NCI-H146 treated with DMSO at 0.1 percent for 48 hours (cell line): ENCODE measurements around the gene PAMR1.
"Not testable (repeated sequence)": the region's sequence is repeated elsewhere in the genome, so short reads cannot be mapped to it uniquely, and the experiment has no call there.

ENCODE experiments used
- DNase-seq: peaks from one replicate; lab custom pipeline; 2025; ENCODE audit not compliant: unreplicated experiment; lab: John Stamatoyannopoulos, UW

PAMR1 gene

DNA sequence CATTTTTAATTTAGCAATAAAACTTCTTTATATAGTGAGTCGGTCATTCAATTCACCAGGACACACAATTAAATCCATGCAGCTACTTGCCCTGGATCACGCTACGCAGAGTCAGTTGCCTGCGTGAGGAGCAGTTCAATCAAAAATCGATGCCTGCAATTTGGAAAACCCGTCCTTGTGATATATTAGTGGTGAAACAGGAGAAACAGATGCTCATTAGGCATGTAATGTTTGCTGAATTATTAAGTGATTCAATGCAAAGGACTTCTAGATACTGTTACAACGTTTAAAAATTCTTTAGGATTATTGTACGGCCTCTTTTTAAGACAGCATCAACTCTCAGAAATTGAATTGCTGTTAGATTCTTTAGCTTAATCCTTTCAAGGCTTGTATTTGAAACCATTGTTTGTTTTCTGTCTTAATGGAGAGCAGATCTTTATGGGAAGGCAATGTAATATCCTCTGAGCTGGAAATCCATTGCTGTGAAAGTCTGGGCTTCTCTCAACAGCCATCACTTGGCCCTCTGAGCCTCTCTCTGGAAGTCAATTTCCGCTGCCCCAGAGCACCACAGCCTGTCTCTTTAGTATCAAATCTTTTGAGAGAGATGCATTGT is 20.1 kb upstream of the PAMR1 start:
- no peak for DNase-seq

DNA sequence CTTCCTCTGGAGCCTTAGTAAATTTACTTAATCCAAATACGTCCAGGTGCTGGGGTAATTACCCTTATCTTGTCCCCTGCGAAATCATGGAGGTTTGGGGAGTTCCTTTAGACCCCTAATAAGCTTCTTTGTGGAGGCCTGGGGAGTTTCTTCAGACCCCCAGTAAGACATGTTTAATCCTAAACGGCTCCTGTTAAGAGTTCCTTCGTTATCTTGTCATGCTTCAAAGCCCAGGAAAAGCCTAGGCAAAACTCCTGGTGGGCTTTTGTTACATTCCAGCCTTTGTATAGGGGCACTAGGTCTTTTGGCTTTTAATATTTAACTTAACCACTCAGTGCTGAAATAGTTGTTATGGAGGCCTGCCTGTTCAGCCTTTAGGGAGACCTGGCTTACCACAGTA is 18.1 kb upstream of the PAMR1 start:
- no peak for DNase-seq

DNA sequence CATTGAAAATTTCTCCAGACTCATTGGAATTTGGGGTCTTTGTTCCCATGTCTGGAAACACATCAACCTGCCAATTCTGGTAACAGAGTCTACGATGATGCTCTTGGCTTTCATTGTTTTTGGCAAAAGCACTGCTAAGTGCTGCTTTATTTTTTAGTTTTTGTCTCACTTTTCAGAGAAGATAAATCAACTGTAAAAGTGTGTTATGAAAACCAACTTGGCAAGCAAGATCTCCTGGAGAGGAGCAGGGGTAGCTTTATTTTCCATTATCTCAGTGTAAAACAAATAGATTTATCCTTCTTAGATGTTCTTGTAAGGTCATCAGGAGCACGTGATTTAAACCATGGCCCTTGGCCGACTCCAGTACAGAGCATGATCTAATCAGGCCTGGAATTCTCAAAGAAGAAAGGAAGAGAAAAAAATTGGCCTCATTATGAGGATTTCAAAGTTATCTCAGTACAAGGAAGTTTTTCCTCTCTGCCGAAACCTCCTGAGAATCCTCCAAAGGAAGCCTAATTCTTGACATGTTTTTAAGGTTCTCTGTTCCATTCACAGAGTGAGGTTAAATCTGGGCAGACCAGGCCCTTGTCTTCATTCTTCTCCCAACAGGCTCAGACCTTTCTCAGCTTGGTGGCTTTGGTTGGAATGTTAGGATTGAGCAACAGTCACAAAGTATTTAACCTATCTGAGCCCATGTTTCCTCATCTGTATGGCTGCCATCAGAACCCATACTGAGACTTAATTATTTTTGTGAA is 16.4 kb upstream of the PAMR1 start:
- no peak for DNase-seq

DNA sequence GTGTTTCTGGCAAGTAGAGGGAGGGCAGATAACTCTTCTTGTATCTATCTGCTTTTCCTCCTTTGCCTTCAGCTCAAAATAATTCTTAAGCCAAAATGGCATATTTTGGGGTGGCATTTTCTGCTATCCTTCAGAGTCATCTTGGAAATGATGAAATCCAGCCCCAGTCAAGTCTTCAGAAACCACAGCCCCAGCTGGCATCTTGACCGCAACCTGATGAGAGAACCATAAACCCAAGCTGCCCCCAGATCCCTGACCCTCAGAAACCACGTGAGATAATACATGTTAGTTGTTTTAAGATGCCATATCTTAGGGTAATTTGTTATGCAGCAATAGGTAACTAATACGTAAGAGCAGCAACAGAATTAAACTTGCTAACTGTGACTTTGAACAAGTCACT is 15.1 kb upstream of the PAMR1 start:
- DNase-seq: no peak

DNA sequence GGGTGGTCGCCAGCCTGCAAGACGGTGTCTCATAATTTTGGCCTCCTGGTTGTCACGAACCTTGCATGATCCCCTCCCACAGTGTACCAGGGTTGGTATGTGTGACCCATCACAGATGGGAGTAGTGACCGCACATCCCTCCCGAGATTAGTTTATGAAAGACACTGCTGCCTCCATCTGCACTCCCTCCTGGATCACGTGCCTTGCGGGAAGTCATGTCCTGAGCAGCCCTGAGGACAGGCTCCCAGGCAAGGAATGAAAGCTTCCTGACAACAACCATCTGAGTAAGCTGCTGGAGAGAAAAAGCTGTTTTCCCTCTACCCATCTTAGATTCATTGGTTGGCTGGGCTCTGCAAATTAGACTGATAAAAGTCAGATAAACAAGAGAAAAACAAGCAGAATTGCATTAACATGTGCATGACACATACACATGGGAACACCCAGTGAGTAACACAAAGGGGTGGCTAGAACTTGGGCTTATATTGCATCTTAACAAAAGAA is 14.4 kb upstream of the PAMR1 start:
- DNase-seq: no peak

DNA sequence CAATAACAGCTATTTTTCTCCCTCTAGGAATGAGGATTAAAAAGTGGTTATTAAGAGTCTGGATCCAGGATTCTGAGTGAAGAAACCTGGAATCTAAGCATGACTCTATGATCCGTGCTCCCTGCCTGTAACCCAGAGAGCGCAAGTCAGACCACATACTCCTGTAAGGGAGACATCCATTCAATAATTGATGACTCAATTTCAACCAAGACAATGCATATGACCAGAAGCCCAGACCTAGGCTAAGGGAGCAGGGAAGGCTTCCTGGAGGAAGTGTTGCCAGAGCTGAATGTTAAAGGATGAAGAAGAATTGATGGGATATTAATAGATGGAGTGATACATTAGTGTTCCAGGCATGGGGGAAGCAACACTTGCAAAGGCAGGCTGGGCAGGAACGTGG is 13.8 kb upstream of the PAMR1 start:
- DNase-seq: no peak

DNA sequence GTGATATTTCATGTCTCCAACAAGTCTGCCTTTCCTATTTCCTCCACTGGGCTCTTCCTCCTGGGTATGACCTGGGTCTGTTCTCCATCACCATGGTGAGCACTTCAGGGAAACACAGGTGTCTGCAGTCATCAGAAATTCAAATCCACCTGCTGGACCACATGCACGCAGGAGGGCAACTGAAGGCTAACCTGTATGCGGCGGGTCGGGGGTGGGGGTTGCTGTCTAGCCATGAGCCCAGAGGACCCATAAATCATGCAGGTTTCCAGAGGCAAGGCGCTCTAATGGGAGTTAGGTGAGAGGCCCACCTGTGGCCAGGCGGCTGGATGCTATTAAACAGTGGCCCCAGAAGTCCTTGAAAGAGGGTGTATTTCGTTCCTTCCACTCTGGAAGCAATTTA is 11.1 kb upstream of the PAMR1 start:
- DNase-seq: no peak

DNA sequence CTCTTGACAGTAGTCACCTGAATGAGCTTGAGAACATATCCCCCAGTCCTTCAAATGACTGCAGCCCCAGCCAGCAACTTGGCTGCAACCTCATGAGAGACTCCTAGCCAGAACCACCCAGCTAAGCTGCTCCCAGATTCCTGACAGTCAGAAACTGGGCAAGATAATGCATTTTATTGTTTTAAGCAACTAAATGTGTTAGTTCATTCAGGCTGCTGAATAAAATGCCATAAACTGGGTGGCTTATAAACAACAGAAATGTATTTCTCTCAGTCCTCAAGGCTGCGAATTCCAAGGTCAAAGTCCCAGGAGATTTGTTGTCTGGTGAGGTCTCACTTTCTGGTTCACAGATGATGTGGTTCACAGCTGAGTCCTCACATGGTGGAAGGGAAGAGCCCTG is 5.8 kb upstream of the PAMR1 start:
- DNase-seq: no peak

DNA sequence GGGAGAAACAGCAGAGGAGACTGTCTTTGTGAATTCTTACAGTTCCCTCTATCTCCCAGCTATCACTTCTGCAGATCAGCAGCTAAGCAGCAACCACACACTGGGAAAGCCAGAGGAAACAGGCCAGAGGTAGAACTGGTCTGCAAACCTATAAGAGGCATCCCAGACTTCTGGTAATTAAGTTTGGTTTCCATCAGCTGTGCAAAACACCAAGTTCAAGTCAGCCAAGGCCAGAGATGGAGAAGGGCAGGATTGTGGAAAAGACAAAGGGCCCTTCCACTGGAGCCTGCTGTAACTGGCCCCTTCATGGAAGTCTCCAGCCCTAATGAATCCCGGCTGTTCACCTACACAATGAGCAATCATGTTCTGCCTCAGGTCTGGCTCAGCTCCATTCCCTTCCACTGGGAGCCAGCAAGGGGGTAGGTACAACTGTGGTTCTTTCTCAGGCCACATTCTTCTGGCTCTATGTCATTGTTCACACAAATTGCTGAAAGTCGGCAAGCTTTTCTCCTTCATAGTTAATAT is 4.6 kb upstream of the PAMR1 start:
- DNase-seq: no peak

DNA sequence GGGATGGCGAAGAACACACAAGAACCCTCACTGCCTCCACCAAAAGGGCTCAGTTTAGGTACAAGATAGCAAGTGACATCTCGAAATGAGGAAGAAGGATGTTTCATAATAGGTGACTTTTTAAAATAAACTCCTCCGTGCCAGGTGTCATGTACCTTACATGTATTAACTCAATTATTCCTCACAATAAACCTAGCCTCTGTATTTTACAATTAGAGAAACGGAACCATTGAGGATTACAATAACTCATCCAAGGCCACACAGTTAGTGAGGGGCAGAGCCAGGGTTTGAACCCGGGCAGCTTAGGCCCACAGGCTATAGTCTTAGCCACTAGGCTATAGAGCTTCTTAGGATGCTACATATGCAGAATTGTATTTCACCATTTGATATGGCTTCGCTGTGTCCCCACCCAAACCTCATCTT is 965 bp upstream of the PAMR1 start:
- no peak for DNase-seq

DNA sequence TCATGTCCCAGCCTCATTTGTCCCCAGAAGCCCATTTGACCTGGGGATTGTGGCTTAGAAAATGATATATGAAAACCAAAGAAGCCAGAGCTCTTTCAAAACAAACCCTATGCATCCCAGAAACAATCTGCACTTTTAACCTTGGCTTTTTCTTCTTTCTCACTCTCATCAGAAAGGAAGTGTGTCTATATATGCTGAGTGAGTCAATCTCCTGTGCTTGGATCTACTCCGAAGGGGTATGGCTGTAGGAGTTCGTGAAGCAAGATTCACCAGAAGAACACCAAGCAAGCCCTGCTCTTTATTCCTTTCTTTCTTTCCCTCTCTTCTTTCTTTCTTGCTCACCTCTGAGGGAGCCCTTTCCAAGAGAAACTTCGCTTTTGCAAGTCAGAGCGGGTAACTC is 636 bp downstream of the PAMR1 start:
- no peak for DNase-seq

DNA sequence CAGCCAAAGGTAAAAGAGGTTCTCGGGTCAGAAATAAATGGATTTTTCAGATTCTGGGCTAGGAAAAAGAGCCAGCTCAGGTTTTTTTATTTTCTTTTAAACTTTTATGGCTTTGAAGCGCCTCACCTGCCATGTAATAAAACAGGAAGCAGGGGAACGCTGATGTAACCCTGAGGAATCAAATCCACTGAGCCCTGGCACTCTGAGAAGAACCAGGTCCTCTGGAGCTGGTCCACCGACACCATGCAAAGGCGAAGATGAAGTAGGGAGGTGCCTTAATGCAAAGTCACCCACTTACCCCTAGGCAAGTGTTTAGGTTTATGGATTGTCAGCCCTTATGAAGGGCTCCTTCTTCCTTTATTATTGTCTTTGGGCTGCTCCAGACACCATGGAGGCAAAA is 1.6 kb downstream of the PAMR1 start:
- DNase-seq: no peak

DNA sequence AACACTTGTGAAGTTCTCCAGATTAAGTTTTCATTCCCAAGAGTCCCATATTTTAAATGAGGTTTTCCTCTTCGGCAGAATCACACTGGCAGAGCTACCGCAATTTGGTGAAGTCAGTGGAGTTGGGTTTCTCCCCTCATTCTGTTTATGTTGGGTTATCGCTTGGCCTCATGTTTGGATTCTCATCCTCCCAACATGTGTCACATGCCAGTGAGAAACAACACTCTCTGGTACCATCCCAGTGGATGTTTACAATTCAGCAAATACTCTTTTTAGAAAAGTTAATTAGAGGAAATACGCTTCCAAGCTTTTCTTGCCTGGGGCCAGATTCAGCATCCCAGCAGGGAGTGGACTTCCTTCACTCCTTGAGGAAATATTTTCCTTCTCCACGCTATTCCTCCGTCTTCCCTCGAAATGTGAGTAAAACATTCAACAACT is 2.1 kb downstream of the PAMR1 start:
- no peak for DNase-seq

DNA sequence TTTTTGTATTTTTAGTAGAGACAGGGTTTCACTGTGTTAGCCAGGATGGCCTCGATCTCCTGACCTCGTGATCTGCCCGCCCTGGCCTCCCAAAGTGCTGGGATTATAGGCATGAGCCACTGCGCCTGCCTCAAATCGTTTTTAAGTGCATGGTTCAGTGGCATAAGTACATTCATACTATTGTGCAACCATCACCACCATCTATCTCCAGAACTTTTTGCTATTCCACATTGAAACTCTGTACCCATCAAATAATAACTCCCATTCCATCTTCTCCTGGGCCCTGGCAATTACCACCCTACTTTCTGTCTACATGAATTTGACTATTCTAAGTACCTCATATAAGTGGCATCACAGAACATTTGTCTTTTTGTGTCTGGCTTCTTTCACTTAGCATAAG is 3.3 kb downstream of the PAMR1 start:
- not testable (repeated sequence) for DNase-seq

DNA sequence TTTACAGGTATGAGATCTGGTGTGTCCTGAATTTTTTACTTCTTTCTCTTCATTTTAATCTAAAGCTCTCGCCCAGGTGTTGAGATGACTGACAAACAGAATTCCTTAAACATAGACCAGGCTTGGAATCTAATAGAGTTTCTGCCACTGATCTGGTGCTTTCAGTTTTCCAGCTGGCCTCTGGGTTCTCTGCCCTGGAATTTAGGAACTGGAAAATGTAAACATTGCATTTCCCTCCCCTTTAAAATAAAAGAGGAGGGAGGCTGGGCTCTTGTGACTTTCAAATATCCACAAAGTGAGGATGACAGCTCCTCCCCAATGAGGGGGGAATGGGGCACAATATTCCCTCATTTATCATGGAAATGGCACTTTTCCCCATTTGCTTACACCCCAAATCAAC is 5.0 kb downstream of the PAMR1 start:
- DNase-seq: no peak

DNA sequence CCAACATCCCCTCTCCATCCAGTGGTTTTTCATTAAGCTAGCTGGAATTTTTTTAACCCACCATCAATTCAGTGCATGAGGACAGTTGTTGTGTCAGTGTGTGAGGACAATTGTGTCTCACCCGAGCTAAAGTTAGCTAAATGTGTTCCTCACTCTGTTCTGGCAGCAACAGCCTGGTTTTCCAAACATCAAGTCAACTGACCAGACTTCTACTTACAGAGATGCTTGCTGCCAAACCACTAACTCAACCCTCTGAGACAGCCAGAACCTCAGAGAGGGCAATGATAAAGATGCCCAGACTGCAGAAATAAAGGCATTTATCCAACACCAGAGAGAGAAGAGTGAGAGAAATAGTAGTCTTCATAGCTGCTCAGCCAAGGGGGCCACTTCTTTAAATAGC is 6.7 kb downstream of the PAMR1 start:
- no peak for DNase-seq

DNA sequence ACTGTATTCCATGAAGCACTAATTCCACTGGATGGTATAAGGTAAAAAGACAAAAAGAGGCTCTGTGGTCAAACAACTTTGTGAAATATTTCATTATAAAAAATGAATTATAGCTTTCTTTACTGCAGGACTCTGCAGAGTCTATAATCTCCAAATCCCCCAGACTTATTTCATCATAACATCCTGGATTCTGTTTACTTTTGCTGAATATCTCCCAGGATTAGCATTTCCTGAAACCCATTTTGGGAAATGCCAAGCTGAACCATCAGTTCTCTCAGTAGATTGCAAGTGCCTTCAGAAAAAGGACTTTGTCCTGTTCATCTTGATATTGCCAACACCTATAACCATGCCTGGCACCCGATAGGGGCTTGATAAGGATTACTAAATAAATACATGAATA is 7.9 kb downstream of the PAMR1 start:
- DNase-seq: no peak

DNA sequence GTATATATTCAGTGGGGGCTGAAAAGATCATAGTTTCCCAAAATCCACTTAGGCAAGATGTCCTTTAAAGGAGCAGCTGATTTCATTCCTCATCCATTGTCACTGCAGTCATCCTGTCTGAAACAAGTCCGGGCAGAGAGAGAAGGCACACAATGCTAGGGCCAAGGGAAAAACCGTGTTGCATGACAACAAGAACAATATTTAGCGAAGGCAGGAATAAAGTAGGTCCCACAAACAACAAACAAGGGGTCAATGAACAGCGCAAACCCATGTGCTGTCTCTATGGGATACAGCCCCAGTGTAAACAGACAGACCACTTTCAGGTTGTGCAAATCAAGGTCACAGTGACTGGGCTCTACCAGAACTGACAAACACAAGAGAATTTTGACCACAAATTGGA is 9.0 kb downstream of the PAMR1 start:
- no peak for DNase-seq

DNA sequence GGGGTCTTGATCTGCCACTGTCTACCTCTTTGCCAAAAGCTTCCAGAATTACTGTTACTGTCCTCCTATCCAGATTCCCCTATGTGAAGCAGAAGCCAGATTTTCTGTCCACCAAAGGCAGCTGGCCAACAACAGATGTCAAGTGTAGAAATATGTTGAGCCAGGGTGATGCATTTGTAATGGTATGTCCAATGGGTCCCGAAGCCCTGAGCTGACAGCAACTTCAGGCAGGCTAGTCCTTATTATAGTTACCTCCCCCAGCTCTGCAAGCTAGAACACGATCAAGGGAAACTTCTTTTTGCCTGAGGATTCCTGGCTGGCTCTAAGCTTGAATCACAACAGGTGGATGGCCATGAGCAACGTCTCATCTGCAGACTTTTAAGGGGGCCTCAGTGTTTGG is 10.2 kb downstream of the PAMR1 start:
- DNase-seq: no peak

DNA sequence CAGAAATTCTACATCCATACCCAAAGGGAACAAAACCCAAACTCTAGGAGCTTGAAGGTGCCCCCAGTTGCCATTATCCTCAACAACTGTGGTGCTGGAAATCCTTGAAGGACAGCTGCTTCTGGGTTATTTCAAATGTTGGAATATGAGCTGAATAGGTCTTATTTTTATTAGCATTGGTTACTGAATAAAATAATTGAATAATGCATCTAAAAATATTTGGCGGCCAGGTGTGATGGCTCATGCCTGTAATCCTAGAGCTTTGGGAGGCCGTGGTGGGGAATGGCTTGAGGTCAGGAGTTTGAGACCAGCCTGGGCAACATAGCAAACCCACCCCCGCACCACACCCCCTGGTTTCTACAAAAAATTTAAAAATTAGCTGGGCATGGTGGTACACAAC is 10.9 kb downstream of the PAMR1 start:
- DNase-seq: no peak

DNA sequence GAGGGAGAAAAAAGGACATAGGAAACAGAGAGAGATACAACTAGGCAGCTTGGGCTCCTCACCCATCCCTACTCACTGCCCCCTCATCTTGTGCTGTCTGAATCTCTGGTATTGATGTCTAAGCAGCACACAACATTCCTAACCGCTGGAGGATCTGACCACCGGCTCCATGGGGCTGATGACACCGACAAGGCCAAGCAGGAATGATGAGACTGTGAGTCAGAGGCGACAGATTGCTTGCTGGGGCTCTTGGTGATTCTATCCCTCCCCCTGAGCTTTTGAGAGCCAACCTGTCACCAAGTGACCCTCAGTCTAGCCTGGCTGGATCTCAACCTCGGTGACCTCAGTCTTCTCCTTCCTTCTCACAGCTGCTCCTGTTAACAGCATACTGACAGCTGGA is 13.8 kb downstream of the PAMR1 start:
- no peak for DNase-seq

DNA sequence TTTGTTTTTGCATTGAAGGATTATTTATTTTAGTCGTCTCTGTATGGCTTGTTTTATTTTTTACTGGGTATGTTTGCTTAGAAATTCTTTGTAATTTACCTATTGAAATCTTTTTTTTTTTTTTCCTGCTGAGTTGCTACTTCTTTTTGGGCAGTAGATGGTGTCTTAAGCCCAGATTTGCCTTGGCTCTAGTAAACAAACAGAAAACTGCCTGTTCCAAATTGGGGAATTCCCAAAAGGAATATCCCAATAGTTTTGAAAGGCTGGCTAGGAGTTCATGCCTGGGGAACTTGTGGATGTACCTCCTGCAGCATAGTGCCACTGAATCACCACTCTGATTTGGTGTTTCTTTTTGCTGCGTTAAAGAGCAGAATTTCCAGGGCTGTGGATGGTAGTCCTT is 17.7 kb downstream of the PAMR1 start:
- DNase-seq: no peak

DNA sequence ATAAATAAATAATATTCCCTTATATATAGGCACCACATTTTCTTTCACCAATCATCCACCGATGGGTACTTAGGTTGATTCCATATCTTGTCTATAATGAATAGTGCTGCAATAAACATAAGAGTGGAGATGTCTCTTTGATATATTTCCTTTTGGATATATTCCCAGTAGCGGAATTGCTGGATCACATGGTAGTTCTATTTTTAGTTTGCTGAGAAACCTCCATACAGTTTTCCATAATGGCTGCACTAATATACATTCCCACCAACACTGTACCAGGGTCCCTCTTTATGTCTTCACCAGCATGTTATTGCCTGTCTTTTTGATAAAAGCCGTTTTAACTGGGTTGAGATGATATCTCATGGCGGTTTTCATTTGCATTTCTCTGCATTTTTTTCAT is 23.6 kb downstream of the PAMR1 start:
- DNase-seq: no peak
